Vagina (tissue), 2 donors: ENCODE results near the gene FCN3.

Source experiments
- POLR2AphosphoS5 ChIP-seq, 2 donors: sonication (generic); formaldehyde crosslinking; IDR thresholded peaks; one replicate each; pipeline ENCODE4 v1.9.0; 2017; ENCODE audit warnings: antibody characterized with exemption in 2 of 2, mild to moderate bottlenecking in 2 of 2, low read depth in 1 of 2; ENCODE audit not compliant: insufficient read depth in 1 of 2
- TF ChIP-seq, protein P1 (sequence below), 3 experiments: fragments of 450-650 bp in 2 of 3; fragments of 200-600 bp in 1 of 3; sonication (generic) in 1 of 3; IDR thresholded peaks; one replicate each; pipeline ENCODE4 v1.5.1; 2017 to 2019; ENCODE audit warnings: antibody characterized with exemption in 3 of 3, mild to moderate bottlenecking in 2 of 3, moderate library complexity in 2 of 3

DNA sequence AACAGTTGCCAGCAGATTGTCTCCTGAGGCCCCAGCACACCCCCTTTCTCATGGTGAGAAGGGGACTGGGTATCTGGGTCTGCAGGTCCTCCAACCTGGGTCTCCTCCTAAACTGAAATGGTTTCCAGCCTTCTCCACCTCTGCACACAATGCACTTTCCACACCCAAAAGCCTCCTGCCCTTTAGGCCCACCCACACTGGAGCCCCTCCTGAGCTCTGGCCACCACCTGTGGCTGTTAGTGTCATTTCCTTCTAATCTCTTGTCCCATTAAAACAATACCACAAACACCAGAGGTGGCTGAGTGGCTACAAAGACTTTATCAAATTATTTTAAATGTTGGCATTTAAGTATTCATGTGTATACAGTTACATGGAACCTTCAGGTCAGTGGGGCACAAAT, 29.3 kb upstream of the FCN3 start:
- TF ChIP-seq POLR2AphosphoS5 (IDR thresholded peaks at IDR 0.05; ENCODE audit: insufficient read depth in 1 of 2, low read depth in 1 of 2), result no peak
- TF ChIP-seq, protein P1, sequence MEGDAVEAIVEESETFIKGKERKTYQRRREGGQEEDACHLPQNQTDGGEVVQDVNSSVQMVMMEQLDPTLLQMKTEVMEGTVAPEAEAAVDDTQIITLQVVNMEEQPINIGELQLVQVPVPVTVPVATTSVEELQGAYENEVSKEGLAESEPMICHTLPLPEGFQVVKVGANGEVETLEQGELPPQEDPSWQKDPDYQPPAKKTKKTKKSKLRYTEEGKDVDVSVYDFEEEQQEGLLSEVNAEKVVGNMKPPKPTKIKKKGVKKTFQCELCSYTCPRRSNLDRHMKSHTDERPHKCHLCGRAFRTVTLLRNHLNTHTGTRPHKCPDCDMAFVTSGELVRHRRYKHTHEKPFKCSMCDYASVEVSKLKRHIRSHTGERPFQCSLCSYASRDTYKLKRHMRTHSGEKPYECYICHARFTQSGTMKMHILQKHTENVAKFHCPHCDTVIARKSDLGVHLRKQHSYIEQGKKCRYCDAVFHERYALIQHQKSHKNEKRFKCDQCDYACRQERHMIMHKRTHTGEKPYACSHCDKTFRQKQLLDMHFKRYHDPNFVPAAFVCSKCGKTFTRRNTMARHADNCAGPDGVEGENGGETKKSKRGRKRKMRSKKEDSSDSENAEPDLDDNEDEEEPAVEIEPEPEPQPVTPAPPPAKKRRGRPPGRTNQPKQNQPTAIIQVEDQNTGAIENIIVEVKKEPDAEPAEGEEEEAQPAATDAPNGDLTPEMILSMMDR (IDR thresholded peaks at IDR 0.05), result no peak
